ENCODE results near the gene ADAMTS14. TPM values are rescaled to one million over a fixed set of nuclear protein-coding genes. Genes with fewer than 3 reads are reported as not detected.

ADAMTS14 gene
- total RNA-seq, 1 experiment from 2014 or later: 2.1 TPM

GRCh38 chr10:70685455-70685911 is 13.2 kb downstream of the ADAMTS14 start:
- Mint-ChIP-seq H3K4me1 (peaks cover 16% of the 10 kb centered on the region), H3K27ac (no peak overlapping the region), H3K9me3 (peaks cover 4% of the 10 kb centered on the region), H3K36me3 (peaks cover 12% of the 10 kb centered on the region; the same call in 1 of the 2 replicates), H3K4me3 (no peak overlapping the region), H3K27me3 (ENCODE audit: low read depth) (no peaks in the 10 kb centered on the region)
- CTCF ChIA-PET: interaction anchor here (1.0 to 1.2 kb wide), 4 partner anchors 10 to 65 kb away, joined by 3 to 5 read pairs (median 4); no protein-coding TSS in a partner anchor
- POLR2A ChIA-PET: interaction anchor here (0.6 kb wide), 1 partner anchor 125 kb away, joined by 3 read pairs; no protein-coding TSS in a partner anchor
- peak; percentile 52 for ATAC-seq
- no peak for DNase-seq (ENCODE audit: low spot score)
- TF ChIP-seq, protein P1, sequence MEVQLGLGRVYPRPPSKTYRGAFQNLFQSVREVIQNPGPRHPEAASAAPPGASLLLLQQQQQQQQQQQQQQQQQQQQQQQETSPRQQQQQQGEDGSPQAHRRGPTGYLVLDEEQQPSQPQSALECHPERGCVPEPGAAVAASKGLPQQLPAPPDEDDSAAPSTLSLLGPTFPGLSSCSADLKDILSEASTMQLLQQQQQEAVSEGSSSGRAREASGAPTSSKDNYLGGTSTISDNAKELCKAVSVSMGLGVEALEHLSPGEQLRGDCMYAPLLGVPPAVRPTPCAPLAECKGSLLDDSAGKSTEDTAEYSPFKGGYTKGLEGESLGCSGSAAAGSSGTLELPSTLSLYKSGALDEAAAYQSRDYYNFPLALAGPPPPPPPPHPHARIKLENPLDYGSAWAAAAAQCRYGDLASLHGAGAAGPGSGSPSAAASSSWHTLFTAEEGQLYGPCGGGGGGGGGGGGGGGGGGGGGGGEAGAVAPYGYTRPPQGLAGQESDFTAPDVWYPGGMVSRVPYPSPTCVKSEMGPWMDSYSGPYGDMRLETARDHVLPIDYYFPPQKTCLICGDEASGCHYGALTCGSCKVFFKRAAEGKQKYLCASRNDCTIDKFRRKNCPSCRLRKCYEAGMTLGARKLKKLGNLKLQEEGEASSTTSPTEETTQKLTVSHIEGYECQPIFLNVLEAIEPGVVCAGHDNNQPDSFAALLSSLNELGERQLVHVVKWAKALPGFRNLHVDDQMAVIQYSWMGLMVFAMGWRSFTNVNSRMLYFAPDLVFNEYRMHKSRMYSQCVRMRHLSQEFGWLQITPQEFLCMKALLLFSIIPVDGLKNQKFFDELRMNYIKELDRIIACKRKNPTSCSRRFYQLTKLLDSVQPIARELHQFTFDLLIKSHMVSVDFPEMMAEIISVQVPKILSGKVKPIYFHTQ (CRISPR knock-in tag; IDR thresholded peaks at IDR 0.05): no peak
- TF ChIP-seq ZNF138 (CRISPR knock-in tag; conservative IDR thresholded peaks at IDR 0.05): no peak
- TF ChIP-seq TCF7 (CRISPR knock-in tag; IDR thresholded peaks at IDR 0.05; ENCODE audit: low read depth): no peak
- TF ChIP-seq, protein P2, sequence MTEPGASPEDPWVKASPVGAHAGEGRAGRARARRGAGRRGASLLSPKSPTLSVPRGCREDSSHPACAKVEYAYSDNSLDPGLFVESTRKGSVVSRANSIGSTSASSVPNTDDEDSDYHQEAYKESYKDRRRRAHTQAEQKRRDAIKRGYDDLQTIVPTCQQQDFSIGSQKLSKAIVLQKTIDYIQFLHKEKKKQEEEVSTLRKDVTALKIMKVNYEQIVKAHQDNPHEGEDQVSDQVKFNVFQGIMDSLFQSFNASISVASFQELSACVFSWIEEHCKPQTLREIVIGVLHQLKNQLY (CRISPR knock-in tag; IDR thresholded peaks at IDR 0.05): no peak
- TF ChIP-seq ZNF232 (CRISPR knock-in tag; IDR thresholded peaks at IDR 0.05): no peak
- no peak for TF ChIP-seq SMAD4 (CRISPR knock-in tag; IDR thresholded peaks at IDR 0.05)
- no peak for TF ChIP-seq NR2C2 (CRISPR knock-in tag; IDR thresholded peaks at IDR 0.05)
- TF ChIP-seq TEAD4 (CRISPR knock-in tag; IDR thresholded peaks at IDR 0.05): no peak
- TF ChIP-seq E2F5 (CRISPR knock-in tag; IDR thresholded peaks at IDR 0.05): no peak
- TF ChIP-seq, protein P3, sequence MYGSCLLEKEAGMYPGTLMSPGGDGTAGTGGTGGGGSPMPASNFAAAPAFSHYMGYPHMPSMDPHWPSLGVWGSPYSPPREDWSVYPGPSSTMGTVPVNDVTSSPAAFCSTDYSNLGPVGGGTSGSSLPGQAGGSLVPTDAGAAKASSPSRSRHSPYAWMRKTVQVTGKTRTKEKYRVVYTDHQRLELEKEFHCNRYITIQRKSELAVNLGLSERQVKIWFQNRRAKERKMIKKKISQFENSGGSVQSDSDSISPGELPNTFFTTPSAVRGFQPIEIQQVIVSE (CRISPR knock-in tag; IDR thresholded peaks at IDR 0.05; ENCODE audit: borderline replicate concordance): no peak
- TF ChIP-seq GTF2I (CRISPR knock-in tag; conservative IDR thresholded peaks at IDR 0.05): no peak
- TF ChIP-seq, protein P4, sequence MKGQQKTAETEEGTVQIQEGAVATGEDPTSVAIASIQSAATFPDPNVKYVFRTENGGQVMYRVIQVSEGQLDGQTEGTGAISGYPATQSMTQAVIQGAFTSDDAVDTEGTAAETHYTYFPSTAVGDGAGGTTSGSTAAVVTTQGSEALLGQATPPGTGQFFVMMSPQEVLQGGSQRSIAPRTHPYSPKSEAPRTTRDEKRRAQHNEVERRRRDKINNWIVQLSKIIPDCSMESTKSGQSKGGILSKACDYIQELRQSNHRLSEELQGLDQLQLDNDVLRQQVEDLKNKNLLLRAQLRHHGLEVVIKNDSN (CRISPR knock-in tag; IDR thresholded peaks at IDR 0.05): no peak
- no peak for TF ChIP-seq NFYB (CRISPR knock-in tag; conservative IDR thresholded peaks at IDR 0.05; ENCODE audit: low read depth)
- no peak for TF ChIP-seq HMGA2 (CRISPR knock-in tag; IDR thresholded peaks at IDR 0.05)
- no peak for TF ChIP-seq AFF4 (CRISPR knock-in tag; IDR thresholded peaks at IDR 0.05; ENCODE audit: borderline replicate concordance)
- TF ChIP-seq, protein P5, sequence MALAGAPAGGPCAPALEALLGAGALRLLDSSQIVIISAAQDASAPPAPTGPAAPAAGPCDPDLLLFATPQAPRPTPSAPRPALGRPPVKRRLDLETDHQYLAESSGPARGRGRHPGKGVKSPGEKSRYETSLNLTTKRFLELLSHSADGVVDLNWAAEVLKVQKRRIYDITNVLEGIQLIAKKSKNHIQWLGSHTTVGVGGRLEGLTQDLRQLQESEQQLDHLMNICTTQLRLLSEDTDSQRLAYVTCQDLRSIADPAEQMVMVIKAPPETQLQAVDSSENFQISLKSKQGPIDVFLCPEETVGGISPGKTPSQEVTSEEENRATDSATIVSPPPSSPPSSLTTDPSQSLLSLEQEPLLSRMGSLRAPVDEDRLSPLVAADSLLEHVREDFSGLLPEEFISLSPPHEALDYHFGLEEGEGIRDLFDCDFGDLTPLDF (CRISPR knock-in tag; IDR thresholded peaks at IDR 0.05): no peak
- TF ChIP-seq ZNF425 (CRISPR knock-in tag; conservative IDR thresholded peaks at IDR 0.05): no peak
- no peak for TF ChIP-seq NR1H2 (CRISPR knock-in tag; IDR thresholded peaks at IDR 0.05)

Data from WTC11 (cell line).